ENCODE results near the gene IVNS1ABP.

DNA sequence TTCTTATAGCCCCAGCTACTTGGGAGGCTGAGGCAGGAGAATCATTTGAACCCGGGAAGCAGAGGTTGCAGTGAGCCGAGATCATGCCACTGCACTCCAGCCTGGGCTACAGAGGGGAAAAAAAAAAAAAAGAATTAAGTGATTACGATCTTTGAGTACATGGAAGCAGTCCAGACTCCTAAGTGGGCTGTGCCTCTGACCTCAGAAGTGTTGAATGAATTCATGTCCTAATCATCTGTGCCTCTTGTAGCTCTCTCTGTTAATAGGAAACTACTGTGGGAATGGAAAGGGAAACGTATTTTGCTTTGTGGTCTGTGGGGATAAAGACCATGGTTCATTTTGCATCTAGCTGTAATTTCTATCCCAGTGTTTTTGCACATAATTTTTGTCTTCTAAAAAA, 8.4 kb upstream of the IVNS1ABP start:
- no peak for TF ChIP-seq POLR2AphosphoS5 (IDR thresholded peaks at IDR 0.05)
- TF ChIP-seq CTCF (IDR thresholded peaks at IDR 0.05) = no peak
- no peak for TF ChIP-seq POLR2A (IDR thresholded peaks at IDR 0.05)

Measured in gastroesophageal sphincter (tissue), 3 donors.